HG02870 (cell line): ENCODE results near the gene PITX1.
"Not testable (repeated sequence)": the region's sequence is repeated elsewhere in the genome, so short reads cannot be mapped to it uniquely, and the experiment has no call there.

Experiments
- ATAC-seq: cut with Tn5 transposase; IDR thresholded peaks from one replicate; pipeline ENCODE4 v1.9.1; 2021; ENCODE audit warnings: mild to moderate bottlenecking, moderate library complexity; ENCODE audit not compliant: unreplicated experiment

The PITX1 gene

GRCh38 chr5:135033901-135034235 lies at the start of gene PITX1:
Gene PITX1, minus strand, starts transcription at chr5:135034228. Its CDS starts 347 bp downstream, at chr5:135033881.
- ATAC-seq = no peak

GRCh38 chr5:135083334-135083733 lies 49.3 kb upstream of the PITX1 start:
- ATAC-seq = not testable (repeated sequence)

DNA sequence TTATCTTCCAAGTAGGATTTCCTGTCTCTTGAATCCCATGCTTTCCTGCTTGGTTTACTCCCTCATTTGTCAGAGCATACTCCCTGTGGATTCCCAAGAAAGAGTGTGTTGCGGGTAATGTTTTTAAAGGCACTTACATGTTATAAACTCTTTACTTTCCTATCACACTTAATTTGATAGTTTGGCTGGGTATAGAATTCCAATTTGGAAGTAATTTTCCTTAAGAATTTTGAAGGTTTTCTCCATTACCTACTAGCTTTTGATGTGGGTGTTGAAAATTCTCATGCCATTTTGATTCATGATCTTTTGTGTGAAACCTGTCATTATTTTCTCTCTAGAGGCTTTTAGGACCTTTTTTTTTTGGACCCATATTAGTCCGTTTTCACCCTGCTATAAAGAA lies 47.2 kb upstream of the PITX1 start:
- ATAC-seq = no peak

DNA sequence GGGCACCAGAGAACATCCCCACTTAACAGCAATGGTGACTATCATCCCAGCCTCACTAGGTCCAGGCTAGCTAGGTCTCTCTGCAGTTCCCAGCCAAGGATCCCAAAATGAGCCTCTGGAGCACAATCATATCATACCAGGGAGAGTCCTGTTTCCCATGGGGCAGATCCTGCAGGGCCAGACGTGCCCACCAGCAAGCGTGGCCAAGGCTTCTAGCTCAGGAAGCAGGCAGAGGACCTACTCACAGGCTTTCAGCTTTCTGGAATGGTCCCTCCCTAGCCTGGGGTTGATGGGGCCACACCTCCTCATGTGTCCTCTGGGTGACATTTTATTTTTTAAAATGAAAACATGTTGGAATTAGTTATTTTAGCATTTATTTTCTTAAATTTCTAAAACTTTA lies 45.7 kb upstream of the PITX1 start:
- no peak for ATAC-seq

DNA sequence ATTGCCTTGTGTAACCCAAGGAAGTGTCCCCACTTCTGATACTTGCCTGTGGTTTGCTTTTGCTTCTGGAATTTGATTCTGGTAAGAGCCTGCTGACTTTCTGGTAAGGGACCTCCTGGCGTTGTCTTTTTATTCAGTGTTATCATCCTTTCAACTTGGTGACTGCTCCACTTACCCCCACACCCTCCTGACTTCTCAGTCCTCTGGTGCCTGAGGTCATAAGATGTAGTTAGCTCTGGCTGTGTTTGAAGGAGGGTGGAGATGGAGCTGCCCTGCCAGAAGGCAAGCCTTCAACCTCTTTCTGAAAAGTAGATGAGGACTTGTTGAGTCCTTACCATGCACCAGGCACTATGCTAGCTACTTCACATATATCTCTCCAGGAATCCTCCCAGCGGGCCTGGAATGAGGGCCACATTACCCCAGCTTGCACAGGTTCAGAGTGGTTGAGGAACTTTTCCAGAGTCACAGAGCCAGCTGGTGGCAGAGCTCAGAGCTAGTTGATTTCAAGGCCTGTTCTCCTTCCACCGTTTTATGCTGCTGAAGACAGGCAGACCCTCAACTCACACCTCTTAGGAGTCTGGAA lies 45.2 kb upstream of the PITX1 start:
- ATAC-seq = no peak

DNA sequence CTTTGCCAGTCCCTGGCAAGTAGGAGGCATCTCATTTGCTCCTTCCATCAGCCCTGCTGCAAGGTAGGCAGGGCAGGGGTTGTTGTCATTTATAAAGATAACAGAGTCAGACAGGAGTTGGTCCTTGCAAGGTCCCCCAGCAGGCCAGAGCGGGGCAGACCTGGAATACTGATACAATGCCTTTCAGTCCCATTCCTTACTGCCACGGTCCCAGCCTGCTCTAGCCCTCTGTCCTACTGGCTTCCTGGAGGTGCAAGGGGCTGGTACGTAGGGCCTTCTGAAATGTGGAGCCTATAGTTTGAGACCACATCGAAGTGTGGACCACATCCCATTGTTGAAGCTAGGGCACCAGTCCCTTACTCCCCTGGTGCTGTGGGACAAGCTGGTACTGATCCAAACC lies 42.8 kb upstream of the PITX1 start:
- ATAC-seq = no peak

- no peak for ATAC-seq
Observed at GRCh38 chr5:135076051-135076491, 42.0 kb upstream of the PITX1 start.

DNA sequence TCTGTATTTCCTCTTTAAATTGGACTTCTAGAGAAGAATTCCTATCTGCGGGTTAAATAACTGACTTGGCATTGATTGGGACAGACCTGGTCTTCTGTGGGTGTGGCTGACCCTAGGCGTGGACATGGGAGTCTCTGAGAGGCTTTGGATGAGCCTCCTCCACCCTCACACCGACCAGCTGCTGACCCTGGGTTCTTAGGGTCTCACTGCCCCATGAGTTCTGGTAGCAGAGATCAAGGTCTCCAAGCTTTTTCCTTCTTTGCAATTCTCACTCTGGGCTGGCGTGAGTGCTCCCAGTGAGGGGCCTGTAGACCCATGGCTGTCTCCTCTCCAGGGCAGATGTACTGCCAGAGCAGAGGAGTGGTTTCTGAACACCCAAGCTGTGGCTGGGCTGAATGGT lies 41.6 kb upstream of the PITX1 start:
- ATAC-seq = no peak

- no peak for ATAC-seq
Observed at GRCh38 chr5:135073761-135074345, 39.8 kb upstream of the PITX1 start.

GRCh38 chr5:135072387-135073281 lies 38.6 kb upstream of the PITX1 start:
- no peak for ATAC-seq

DNA sequence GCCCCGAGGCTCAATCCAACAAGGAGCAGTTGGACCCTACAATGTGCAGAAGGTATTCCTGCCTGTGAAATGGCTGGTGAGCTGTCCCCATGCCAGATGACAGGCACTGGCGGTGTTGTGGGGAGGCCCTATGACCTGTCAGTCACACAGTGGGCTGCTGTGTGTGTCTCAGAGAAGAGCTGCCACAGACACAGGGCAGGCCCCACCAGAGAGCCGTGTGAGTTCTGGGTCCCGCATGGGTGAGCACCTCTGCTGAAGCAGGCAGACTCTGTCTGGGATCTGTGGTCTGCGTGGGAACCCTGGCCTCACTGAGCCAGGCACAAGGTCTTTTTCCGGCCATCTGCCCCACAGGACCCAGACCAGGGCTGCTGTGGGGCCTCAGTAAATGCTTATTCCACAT lies 37.3 kb upstream of the PITX1 start:
- ATAC-seq = no peak

- no peak for ATAC-seq
Observed at GRCh38 chr5:135069895-135070657, 36.0 kb upstream of the PITX1 start.

DNA sequence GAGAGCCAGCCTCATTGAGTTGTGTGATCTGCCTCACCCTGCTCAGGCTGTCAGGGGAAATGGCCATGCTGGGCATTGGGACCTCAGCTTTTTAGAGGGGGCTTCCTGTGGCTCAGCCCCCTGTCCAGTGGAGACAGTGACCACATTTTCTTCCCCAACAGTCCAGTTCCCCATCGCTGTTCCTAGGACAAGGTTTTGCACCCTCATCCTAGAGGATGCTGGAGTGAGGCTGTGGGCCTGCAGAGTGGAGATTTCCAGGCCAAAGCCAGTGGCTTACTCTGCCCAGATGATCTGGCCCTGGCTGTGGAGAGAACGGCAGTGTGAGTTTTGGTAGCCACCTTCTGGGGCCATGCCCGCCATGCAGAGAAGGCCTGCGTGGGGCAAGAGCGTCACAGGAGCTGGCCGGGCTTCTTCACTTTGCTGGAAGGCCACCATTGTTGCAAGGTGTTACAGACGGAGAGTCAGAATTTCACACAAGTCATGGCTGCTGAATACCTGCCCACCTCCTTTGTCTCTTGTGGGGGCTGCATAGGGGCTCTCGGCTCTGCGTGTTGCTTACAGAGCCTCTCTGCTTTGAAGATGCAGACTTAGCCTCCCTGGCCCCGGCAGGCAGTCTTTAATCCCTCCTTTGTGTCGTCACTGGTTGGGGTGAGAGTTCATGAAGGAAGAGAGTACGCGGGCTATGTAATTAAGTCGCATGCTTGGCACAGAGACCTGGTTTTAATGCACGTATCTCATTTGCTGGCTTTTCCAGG lies 35.2 kb upstream of the PITX1 start:
- no peak for ATAC-seq

DNA sequence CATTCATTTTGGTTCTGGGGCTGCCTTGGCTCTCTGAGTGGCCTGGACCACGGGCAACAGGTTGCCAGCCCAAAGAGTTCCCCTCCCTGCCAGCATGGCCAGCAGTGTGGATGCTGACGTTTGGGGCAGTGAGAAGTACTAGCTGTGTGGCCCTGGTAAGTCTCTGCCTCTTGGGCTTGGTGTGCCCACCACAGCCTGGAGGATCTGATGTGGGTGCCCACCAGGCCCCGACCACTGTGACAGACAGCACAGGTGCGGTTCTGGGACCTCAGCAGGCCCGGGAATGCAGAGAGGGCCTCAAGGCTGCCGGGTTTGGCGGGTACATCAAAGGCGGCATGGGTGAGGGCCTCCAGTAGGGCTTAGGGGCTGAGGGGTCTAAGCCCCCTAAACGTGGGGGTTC lies 33.6 kb upstream of the PITX1 start:
- no peak for ATAC-seq

DNA sequence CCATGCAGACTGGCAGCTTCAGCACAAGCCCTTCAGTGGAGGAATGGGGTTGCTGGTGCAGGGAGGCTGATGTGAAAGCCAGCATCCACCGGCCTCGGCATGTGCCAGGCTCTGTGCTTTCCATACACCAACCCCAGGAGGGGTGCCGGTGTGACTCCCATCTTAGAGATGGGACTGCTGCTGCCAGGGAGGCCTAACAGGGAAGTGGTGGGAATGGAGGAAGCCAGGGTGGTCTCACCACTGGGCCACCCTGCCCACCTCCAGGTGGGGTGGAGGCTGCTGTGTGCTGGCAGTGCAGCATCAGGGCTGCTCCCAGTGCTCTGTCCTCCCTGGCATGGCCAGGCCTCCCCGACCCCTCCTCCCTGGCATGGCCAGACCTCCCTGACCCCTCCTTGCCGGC lies 32.8 kb upstream of the PITX1 start:
- no peak for ATAC-seq

DNA sequence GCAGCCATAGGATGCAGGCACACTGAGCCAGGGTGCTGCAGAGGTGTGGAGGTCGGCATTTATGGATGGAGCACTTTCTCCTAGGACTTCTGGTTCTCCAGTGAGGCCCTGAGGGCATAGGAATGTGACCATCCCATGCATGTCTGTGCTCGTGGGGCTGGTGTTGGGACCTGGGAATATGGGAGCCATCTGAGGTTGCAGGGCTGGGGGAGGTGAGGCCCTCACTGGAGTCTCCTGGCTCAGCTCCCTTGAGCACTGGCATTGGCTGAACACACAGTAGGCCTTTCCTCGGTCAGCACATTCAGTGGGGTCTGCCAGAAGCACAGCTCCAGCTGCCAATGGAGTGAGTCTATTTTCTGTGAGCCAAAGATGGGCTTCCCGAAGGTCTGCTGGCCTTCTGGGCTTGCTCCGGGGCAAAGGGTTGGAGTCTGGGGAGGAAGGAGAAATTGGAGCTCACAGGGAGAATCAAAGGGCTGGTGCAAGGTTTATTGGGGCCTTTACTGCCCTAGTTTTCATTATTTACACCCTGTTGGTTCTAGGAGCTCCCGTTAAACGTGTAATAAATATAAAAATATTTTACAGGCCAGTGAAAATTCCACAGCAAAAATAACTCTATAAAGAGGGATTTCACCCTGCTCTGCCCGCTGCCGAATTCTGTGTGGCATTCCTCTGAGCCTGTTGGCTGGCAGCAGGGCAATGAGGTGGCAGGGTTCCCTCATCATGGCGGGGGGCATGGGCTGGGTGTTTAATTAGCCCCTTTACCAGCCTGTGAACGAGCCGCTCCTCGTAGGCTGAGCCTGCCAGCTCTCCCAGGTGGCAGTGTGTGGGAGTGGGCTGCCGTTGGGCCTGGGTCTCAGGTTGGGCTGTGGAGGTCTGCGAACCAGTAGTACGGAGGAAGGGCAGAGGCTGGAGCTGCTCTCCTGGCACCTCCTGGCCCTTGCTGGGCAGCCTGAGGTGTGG lies 31.6 kb upstream of the PITX1 start:
- no peak for ATAC-seq

- ATAC-seq = no peak
Observed at GRCh38 chr5:135064235-135064570, 30.2 kb upstream of the PITX1 start.

GRCh38 chr5:135063511-135064234 lies 29.6 kb upstream of the PITX1 start:
- ATAC-seq = no peak

DNA sequence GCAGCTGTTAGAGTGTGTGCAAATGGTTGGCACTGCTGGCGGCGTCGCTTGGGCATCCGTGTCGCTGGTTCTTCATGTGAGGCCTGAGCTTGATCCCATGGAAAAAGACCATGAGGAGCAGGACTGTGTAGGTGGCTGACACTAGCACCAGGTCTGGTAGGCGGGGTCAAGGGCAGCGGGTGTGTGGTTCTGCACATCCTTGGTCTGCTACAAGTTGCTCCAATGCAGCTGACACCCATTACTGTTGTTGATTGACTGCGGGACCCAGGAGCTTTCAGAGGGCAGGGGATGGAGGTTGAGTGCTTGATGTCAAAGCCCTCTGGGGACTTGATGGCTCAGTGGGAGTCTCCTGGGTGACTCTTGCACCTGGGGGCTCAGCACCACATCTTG lies 29.0 kb upstream of the PITX1 start:
- ATAC-seq = no peak
